H1 (cell line): ENCODE measurements around the gene KCNMA1. TPM values are rescaled to one million over a fixed set of nuclear protein-coding genes. Genes with fewer than 3 reads are reported as not detected.

Source experiments
- CTCF ChIA-PET: fragments of 300-600 bp; sonication (Branson Sonifier 250); formaldehyde crosslinking; loops from one replicate; lab custom pipeline; 2021; ENCODE audit not compliant: partially characterized antibody; lab: Charles Lee
- POLR2A ChIA-PET: fragments of 300-600 bp; sonication (Branson Sonifier 250); formaldehyde crosslinking; loops from one replicate; lab custom pipeline; 2021; ENCODE audit warnings: inconsistent platforms; ENCODE audit not compliant: partially characterized antibody; lab: Charles Lee
- DNase-seq, 2 experiments: peaks; one replicate each; pipeline versions ENCODE4 v3.0.0 to v3.0.0-alpha.2; 2010 to 2022; ENCODE audit warnings: low spot score in 2 of 2, low read depth in 1 of 2, mixed read lengths in 1 of 2
- FAIRE-seq: peaks from 2 replicates; lab custom pipeline; 2011; peaks lifted over from hg19 to GRCh38; lab: Jason Lieb, UNC
- H2AFZ ChIP-seq: 2 replicates; pipeline ENCODE4 v1.8.1; 2012; ENCODE audit warnings: low read length, inconsistent platforms
- H2AK5ac ChIP-seq: 2 replicates; pipeline ENCODE4 v1.6.1; 2013; ENCODE audit warnings: low read depth, low read length
- H2BK120ac ChIP-seq: replicated peaks from 2 replicates; pipeline ENCODE3; 2013; ENCODE audit warnings: low read depth, low read length, inconsistent platforms
- H2BK12ac ChIP-seq: 2 replicates; pipeline ENCODE4 v1.6.1; 2013; ENCODE audit warnings: low read depth, low read length
- H2BK15ac ChIP-seq: 2 replicates; pipeline ENCODE4 v1.6.1; 2013; ENCODE audit warnings: low read length
- H2BK20ac ChIP-seq: 2 replicates; pipeline ENCODE4 v1.6.1; 2013; ENCODE audit warnings: low read length
- H2BK5ac ChIP-seq: 2 replicates; pipeline ENCODE4 v1.6.1; 2013; ENCODE audit warnings: low read depth, low read length
- H3K14ac ChIP-seq: 2 replicates; pipeline ENCODE4 v1.6.1; 2013; ENCODE audit warnings: inconsistent platforms; ENCODE audit not compliant: insufficient read length
- H3K18ac ChIP-seq: 2 replicates; pipeline ENCODE4 v1.6.1; 2013; ENCODE audit warnings: low read length; ENCODE audit errors: extremely low read depth
- H3K23ac ChIP-seq: 2 replicates; pipeline ENCODE4 v1.6.1; 2013; ENCODE audit warnings: inconsistent platforms; ENCODE audit not compliant: insufficient read length
- H3K23me2 ChIP-seq: 2 replicates; pipeline ENCODE4 v1.6.1; 2013; ENCODE audit warnings: low read depth, low read length
- H3K27ac ChIP-seq: 2 replicates; pipeline ENCODE4 v1.6.1; 2011; ENCODE audit warnings: low read depth, low read length, inconsistent platforms
- H3K27me3 ChIP-seq, 4 experiments: replicated peaks in 1 of 4; 1 replicate in 1 of 4; 2 replicates in 3 of 4; pipeline versions ENCODE4 v1.6.1 to v1.8.1; 2011 to 2013; ENCODE audit warnings: low read length in 3 of 4, mild to moderate bottlenecking in 3 of 4, inconsistent platforms in 2 of 4, mixed read lengths in 2 of 4, moderate library complexity in 1 of 4; ENCODE audit not compliant: control insufficient read depth in 3 of 4, insufficient read depth in 3 of 4; ENCODE audit errors: extremely low read depth in 1 of 4
- H3K36me3 ChIP-seq, 4 experiments: 2 replicates each; pipeline versions ENCODE4 v1.6.1 to v1.8.1; 2011 to 2013; ENCODE audit warnings: mild to moderate bottlenecking in 4 of 4, low read length in 3 of 4, moderate library complexity in 2 of 4, control low read depth in 1 of 4, inconsistent platforms in 1 of 4; ENCODE audit not compliant: insufficient read depth in 4 of 4, control insufficient read depth in 2 of 4
- H3K4ac ChIP-seq: replicated peaks from 2 replicates; pipeline ENCODE3; 2013; ENCODE audit warnings: low read length, low read depth, mixed read lengths, inconsistent platforms; ENCODE audit not compliant: insufficient read length
- H3K4me1 ChIP-seq, 4 experiments: replicated peaks in 1 of 4; 1 replicate in 1 of 4; 2 replicates in 3 of 4; pipeline versions ENCODE4 v1.6.1 to v1.8.1; 2011 to 2013; ENCODE audit warnings: low read length in 3 of 4, inconsistent platforms in 2 of 4, mixed read lengths in 1 of 4; ENCODE audit not compliant: insufficient read depth in 4 of 4, control insufficient read depth in 3 of 4
- H3K4me2 ChIP-seq, 2 experiments: 2 replicates each; pipeline versions ENCODE4 v1.6.1 to v1.8.1; 2011 to 2013; ENCODE audit warnings: low read depth in 2 of 2, low read length in 2 of 2, control low read depth in 1 of 2, inconsistent platforms in 1 of 2, mild to moderate bottlenecking in 1 of 2; ENCODE audit not compliant: insufficient read depth in 1 of 2
- H3K4me3 ChIP-seq, 4 experiments: fragments of 200-600, 300-600 bp in 1 of 4; sonication (generic), shearing (Covaris generic), sonication (Bioruptor Twin) in 1 of 4; 2 replicates each; pipeline versions ENCODE4 v1.5.1 to v1.8.1; 2011 to 2016; ENCODE audit warnings: low read length in 4 of 4, low read depth in 3 of 4, control low read depth in 2 of 4, inconsistent platforms in 2 of 4, mild to moderate bottlenecking in 2 of 4, mixed read lengths in 1 of 4, moderate library complexity in 1 of 4; ENCODE audit not compliant: insufficient read depth in 2 of 4; ENCODE audit errors: extremely low read depth in 1 of 4
- H3K56ac ChIP-seq: replicated peaks from 2 replicates; pipeline ENCODE3; 2013; ENCODE audit warnings: low read depth, mild to moderate bottlenecking, mixed read lengths, low read length, inconsistent platforms; ENCODE audit not compliant: insufficient read length
- H3K79me1 ChIP-seq: 2 replicates; pipeline ENCODE4 v1.6.1; 2013; ENCODE audit warnings: low read depth, low read length, control low read depth
- H3K79me2 ChIP-seq, 2 experiments: 2 replicates each; pipeline versions ENCODE4 v1.6.1 to v1.8.1; 2012 to 2013; ENCODE audit warnings: low read length in 2 of 2, mild to moderate bottlenecking in 2 of 2, inconsistent platforms in 1 of 2; ENCODE audit not compliant: insufficient read depth in 2 of 2, control insufficient read depth in 1 of 2
- H3K9ac ChIP-seq, 4 experiments: replicated peaks in 1 of 4; 1 replicate in 1 of 4; 2 replicates in 3 of 4; pipeline versions ENCODE4 v1.6.1 to v1.8.1; 2011 to 2013; ENCODE audit warnings: low read depth in 3 of 4, low read length in 3 of 4, control low read depth in 2 of 4, mild to moderate bottlenecking in 2 of 4, moderate library complexity in 2 of 4, inconsistent platforms in 1 of 4; ENCODE audit errors: extremely low read depth in 1 of 4
- H3K9me3 ChIP-seq, 2 experiments: 2 replicates each; pipeline versions ENCODE4 v1.6.1 to v1.8.1; 2012 to 2013; ENCODE audit warnings: mild to moderate bottlenecking in 2 of 2, moderate library complexity in 2 of 2, control low read depth in 1 of 2, inconsistent platforms in 1 of 2, low read depth in 1 of 2, low read length in 1 of 2, mixed read lengths in 1 of 2; ENCODE audit not compliant: insufficient read depth in 2 of 2
- H4K20me1 ChIP-seq, 2 experiments: replicated peaks in 1 of 2; 2 replicates each; pipeline versions ENCODE3 to v1.8.1; 2011 to 2013; ENCODE audit warnings: inconsistent platforms in 2 of 2, low read length in 2 of 2, mild to moderate bottlenecking in 1 of 2; ENCODE audit not compliant: insufficient read depth in 2 of 2, control insufficient read depth in 1 of 2
- H4K5ac ChIP-seq: 2 replicates; pipeline ENCODE4 v1.6.1; 2013; ENCODE audit warnings: low read length, low read depth, mixed read lengths, inconsistent platforms; ENCODE audit not compliant: insufficient read length
- H4K8ac ChIP-seq: 2 replicates; pipeline ENCODE4 v1.8.0; 2013; ENCODE audit warnings: mild to moderate bottlenecking, moderate library complexity, low read length, inconsistent platforms; ENCODE audit not compliant: insufficient read depth; ENCODE audit errors: extremely low read depth
- H4K91ac ChIP-seq: replicated peaks from 2 replicates; pipeline ENCODE3; 2013; ENCODE audit warnings: low read length, mixed read lengths, inconsistent platforms; ENCODE audit not compliant: insufficient read length
- CTBP2 ChIP-seq: IDR thresholded peaks from 2 replicates; pipeline ENCODE4 v1.7.0; 2011; ENCODE audit warnings: borderline replicate concordance, mild to moderate bottlenecking, moderate library complexity, mixed read lengths, low read length; ENCODE audit not compliant: insufficient read depth, insufficient read length
- EZH2 ChIP-seq: fragments of 200-600 bp; sonication (generic); IDR thresholded peaks from 2 replicates; pipeline ENCODE4 v1.7.1; 2012; ENCODE audit warnings: low read depth, mild to moderate bottlenecking, moderate library complexity, low read length, inconsistent platforms; ENCODE audit not compliant: severe bottlenecking
- GABPA ChIP-seq: IDR thresholded peaks from 2 replicates; pipeline ENCODE4 v1.6.1; 2011; ENCODE audit warnings: mild to moderate bottlenecking, low read length, moderate library complexity, borderline replicate concordance; ENCODE audit not compliant: insufficient read depth
- KDM1A ChIP-seq: fragments of 200-600, 300-600 bp; sonication (generic); IDR thresholded peaks from 2 replicates; pipeline ENCODE4 v1.7.1; 2016; ENCODE audit warnings: mild to moderate bottlenecking, low read length, borderline replicate concordance
- TAF1 ChIP-seq: IDR thresholded peaks from 2 replicates; pipeline ENCODE4 v1.6.1; 2011; ENCODE audit warnings: mild to moderate bottlenecking, low read depth, low read length
- WGBS, 2 experiments: shearing (Covaris generic) in 1 of 2; methylation state at CpG; one replicate each; pipeline versions ENCODE4 v1.1.6 to v1.1.7; 2013 to 2015; ENCODE audit warnings: low lambda C conversion rate in 2 of 2, mixed read lengths in 2 of 2, inconsistent platforms in 1 of 2, low coverage in 1 of 2, missing lambda C conversion rate in 1 of 2; ENCODE audit not compliant: insufficient replicate concordance in 2 of 2, insufficient coverage in 1 of 2, insufficient read length in 1 of 2; ENCODE audit errors: extremely low coverage in 1 of 2, missing lambda C conversion rate in 1 of 2; 5-methylcytosine and 5-hydroxymethylcytosine counted together
- polyA plus RNA-seq, 7 experiments: library from polyadenylated mRNA; depleted of rRNA in 3 of 7; stranded (reverse) in 5 of 7; unstranded in 2 of 7; fragments of >200 nt in 5 of 7; fragments of 200-250 nt in 2 of 7; gene quantifications; 1 replicate in 5 of 7; 2 replicates in 1 of 7; 4 replicates in 1 of 7; pipeline versions ENCODE4 v1.2.1 to v1.2.3, GENCODE V29; 2011 to 2013; ENCODE audit warnings: missing spikeins in 2 of 7, mixed read lengths in 2 of 7
- total RNA-seq: library from RNA; stranded (reverse); fragmentation: NEBNext Ultra II Directional; extraction: Animal tissue kit (Norgen Biotek cat#: 25700); gene quantifications from 2 replicates; pipeline ENCODE4 v1.2.1, GENCODE V29; 2021

KCNMA1 gene
- total and polyA plus RNA-seq, 2 of the 8 experiments (the other 6 are each of a cell fraction or from before 2014, with no cell fraction given), result 10.2 to 11.1 TPM

GRCh38 chr10:77305650-77306632 is 331.7 kb downstream of the KCNMA1 start:
- H3K9ac ChIP-seq, result no peak overlapping the region
- H3K4me3 ChIP-seq, result no peak overlapping the region
- no peaks in the 10 kb centered on the region for H3K23me2 ChIP-seq
- no peak overlapping the region for H2AFZ ChIP-seq
- no peak overlapping the region for H3K18ac ChIP-seq
- H2BK5ac ChIP-seq, result no peak overlapping the region
- no peak overlapping the region for H3K27ac ChIP-seq
- no peak overlapping the region for H4K5ac ChIP-seq
- FAIRE-seq (no peak), DNase-seq (no peak)
- H2BK20ac ChIP-seq, result no peak overlapping the region
- no peaks in the 10 kb centered on the region; a peak in 1 of 7 replicates for H3K4me1 ChIP-seq
- H3K56ac ChIP-seq, result no peak overlapping the region
- H2BK120ac ChIP-seq, result no peak overlapping the region
- no peak overlapping the region for H3K14ac ChIP-seq
- no peak overlapping the region for H2BK15ac ChIP-seq
- no peak overlapping the region for H2AK5ac ChIP-seq
- no peak overlapping the region for H3K23ac ChIP-seq
- no peak overlapping the region for H4K91ac ChIP-seq
- H2BK12ac ChIP-seq, result no peak overlapping the region
- no peaks in the 10 kb centered on the region for H3K9me3 ChIP-seq
- POLR2A ChIA-PET, result no interaction called here
- TF ChIP-seq KDM1A (no peak), TAF1 (no peak), CTBP2 (no peak), GABPA (no peak), EZH2 (no peak)
- TF ChIP-seq, all 59 proteins: peak for 0
- 94% methylated on average over 3 of the region's 3 CpGs; no CpG with 5 or more reads in 1 of the 2 experiments for WGBS, 2 experiments
- CTCF ChIA-PET, result interaction anchor here (0.7 to 1.6 kb wide), 10 partner anchors 9 to 414 kb away, joined by 3 to 9 read pairs (median 3); no protein-coding TSS in a partner anchor
- H4K8ac ChIP-seq, result no peak overlapping the region; the same call in 1 of the 2 replicates
- H4K20me1 ChIP-seq, result no peaks in the 10 kb centered on the region
- no peaks in the 10 kb centered on the region for H3K79me2 ChIP-seq
- H3K4ac ChIP-seq, result no peak overlapping the region
- no peak overlapping the region for H3K4me2 ChIP-seq
- no peaks in the 10 kb centered on the region for H3K36me3 ChIP-seq
- H3K79me1 ChIP-seq, result no peaks in the 10 kb centered on the region
- H3K27me3 ChIP-seq, result no peaks in the 10 kb centered on the region
